Femur (tissue), 1 donor: Measurements from ENCODE around the gene HAVCR1.
"Not testable (repeated sequence)": the region's sequence is repeated elsewhere in the genome, so short reads cannot be mapped to it uniquely, and the experiment has no call there.

Experiments used
- DNase-seq: peaks from one replicate; pipeline ENCODE4 v3.0.0-alpha.2; 2017

Gene HAVCR1

GRCh38 chr5:157047898-157048297, 11.0 kb downstream of the HAVCR1 start:
- no peak for DNase-seq

DNA sequence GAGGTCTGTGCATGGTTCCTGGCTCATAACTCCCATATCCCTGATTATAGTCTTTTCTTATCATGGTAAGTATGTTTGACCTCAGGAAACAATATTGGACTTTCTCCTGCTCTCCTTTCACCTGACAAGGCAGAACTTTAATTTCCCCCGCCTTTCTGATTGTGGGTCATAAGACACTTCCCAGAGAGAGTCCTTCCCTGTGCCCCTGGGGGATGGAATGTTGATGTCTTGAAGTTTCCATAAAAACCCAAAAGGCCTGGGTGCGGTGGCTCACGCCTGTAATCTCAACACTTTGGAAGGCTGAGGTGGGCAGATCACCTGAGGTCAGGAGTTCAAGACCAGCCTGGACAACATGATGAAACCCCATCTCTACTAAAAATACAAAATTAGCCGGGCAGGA, 11.9 kb downstream of the HAVCR1 start:
- not testable (repeated sequence) for DNase-seq

- no peak for DNase-seq
Observed at GRCh38 chr5:157046041-157046440, 12.9 kb downstream of the HAVCR1 start.

- no peak for DNase-seq
Observed at GRCh38 chr5:157045601-157046000, 13.3 kb downstream of the HAVCR1 start.

- no peak for DNase-seq
Observed at GRCh38 chr5:157038568-157039187, 20.2 kb downstream of the HAVCR1 start.

DNA sequence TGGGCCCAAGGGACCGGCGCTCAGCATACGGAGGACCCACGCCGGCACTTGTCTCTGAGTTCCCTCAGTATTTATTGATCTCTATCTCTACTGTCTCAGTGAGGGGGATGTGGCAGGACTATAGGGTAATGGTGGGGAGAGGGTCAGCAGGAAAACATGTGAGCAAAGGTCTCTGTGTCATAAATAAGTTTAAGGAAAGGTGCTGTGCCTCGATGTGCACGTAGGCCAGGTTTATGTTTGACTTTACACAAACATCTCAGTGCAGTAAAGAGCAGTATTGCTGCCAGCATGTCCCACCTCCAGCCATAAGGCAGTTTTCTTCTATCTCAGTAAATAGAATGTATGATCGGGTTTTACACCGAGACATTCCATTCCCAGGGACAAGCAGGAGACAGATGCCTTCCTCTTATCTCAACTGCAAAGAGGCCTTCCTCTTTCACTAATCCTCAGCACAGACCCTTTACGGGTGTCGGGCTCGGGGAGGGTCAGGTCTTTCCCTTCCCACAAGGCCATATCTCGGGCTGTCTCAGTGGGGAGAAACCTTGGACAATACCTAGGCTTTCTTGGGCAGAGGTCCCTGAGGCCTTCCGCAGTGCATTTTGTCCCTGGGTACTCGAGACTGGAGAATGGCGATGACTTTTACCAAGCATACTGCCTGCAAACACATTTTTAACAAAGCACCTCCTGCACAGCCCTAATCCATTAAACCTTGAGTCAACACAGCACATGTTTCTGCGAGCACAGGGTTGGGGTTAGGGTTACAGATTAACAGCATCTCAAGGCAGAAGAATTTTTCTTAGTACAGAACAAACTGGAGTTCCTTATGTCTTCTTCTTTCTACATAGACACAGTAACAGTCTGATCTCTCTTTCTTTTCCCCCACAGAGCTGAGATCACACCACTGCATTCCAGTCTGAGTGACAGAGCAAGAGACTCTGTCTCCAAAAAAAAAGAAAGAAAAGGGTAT, 24.5 kb downstream of the HAVCR1 start:
- not testable (repeated sequence) for DNase-seq

GRCh38 chr5:157033071-157033583, 25.8 kb downstream of the HAVCR1 start:
- DNase-seq: no peak

DNA sequence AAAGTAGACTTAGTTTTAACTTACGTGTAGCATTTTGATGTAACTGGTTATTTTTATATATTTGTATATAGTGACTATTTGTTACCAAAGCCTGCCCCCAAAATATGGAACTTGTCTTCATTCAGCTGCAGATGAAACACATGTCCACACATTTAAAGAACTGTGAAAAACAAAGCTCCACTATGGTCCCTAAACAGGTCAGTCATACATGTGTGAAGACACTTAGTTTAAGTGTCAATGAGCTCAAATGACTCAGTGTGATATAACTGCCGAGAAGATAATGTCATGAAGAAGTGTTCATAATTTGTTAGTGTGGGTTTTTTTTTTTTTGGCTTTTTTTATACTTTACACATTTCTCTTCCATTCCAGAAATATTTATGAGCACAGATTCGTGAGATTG, 28.2 kb downstream of the HAVCR1 start:
- DNase-seq: no peak

GRCh38 chr5:157029457-157029856, 29.5 kb downstream of the HAVCR1 start:
- DNase-seq: no peak

DNA sequence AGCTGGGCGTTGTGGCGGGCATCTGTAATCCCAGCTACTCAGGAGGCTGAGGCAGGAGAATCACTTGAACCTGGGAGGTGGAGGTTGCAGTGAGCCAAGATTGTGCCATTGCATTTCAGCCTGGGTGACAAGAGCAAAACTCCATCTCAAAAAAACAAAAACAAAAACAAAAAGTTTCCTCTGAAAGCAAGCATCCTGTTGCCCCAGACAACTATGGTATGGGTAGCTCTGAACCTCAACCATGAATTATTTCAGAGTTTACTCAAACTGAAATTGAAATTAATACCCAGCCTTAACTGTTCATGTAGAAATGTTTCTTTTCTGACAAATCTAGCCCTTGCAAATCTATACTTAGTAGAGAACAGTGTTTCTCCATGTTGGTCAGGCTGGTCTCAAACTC, 31.3 kb downstream of the HAVCR1 start:
- not testable (repeated sequence) for DNase-seq

DNA sequence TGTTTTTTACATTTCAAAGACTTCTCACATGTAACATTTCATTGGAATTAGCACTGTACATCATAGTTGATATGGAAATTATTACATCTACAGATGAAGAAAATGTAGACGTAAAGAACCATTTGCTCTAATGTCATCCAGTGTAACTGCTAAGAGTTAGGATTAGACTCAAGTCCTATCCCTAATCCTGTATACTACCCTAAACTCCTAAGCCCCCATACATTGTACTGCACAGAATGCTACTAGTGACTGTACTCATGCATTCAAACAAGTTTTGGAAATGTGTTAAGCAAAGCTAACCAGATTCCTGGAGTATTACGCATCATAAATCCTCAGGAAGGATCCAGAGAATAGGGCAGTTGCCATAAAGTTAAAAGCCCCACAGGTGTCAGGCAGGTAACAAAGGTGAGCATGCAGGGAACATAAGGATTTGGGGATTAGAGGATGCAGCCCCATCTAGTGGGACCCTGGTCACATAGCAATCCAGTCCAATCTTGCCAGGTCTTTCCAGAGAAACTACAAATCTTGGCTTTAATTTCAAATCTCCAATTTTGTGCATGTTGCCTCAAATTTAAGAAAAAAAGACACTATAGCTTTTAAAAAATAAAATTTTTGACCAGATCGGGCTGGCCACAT, 32.0 kb downstream of the HAVCR1 start:
- DNase-seq: no peak

DNA sequence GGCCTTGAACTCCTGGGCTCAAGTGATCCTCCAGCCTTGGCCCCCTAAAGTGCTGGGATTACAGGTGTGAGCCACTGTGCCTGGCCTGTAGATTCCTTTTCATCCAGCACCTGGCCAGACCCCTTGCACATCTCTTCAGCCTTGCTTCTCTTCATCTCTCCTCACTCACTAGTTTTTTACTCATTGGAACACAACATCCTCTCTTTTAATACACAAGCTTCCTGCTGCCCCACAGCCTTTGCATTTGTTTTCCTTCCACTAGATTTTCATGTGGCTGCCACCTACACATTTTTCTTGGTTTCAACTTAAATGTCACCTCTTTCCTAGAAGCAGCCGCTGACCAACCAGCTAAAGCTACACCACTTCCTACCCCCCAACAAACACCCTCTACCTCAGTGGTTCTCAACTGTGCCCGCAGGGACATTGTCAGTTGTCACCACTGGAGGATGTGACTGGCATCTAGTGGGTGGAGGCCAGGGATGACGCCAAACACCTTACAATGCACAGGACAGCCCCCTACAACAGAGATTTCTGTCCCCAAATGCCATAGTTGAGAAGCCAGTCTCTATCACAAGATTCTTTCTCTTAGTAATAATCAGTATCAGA, 33.7 kb downstream of the HAVCR1 start:
- no peak for DNase-seq

- DNase-seq: no peak
Observed at GRCh38 chr5:157024208-157024959, 34.5 kb downstream of the HAVCR1 start.

DNA sequence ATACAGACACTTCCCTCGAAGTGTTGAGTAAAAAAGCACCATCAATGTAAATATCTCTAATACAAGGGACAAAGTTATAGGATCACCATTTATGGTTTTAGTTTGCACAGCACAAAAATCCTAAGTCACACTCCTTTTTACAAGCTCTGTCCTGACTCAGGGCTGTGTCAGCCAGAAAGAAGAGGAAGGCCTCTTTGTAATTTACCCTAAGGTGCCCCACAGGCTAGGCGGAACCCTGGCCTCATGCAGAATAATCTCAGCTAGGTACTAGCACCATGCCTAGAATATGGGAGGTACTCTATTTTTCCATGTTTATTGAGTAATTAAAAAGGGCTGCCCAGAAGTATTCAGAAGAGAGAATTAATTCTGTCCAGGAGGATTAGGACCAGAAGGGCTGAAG, 36.9 kb downstream of the HAVCR1 start:
- DNase-seq: no peak

DNA sequence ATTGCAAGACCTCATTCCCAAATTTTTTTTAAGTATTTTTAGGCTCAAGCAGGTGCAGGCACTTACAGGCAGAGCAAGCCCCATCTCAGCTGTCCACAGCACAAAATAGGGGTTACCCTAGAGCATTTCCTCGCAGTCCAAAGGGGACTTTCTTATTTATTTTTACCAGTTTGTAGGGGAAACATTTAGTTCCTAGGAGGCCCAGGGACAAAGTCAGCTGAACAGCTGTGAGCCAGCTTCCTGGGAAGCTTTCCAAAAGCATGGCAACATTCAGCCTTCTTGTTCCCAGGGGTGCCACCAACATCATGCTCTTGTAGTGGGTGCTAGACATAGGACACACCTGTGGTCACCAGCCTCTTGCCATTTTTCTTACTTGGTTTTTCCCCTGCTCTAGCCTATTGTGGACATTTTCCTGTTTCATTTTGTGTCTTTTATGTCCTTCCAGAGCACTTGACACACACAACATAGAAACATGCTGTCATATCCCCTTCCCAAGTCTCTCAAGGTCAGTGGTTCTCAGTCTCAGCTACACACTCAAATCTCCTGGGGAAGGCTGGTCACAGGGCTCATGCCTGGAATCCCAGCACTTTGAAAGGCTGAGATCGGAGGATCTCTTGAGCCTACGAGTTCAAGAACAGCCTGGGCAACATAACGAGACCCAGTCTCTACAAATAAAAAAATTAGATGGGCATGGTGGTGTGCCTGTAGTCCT, 38.2 kb downstream of the HAVCR1 start:
- peak; percentile 24 for DNase-seq

- no peak for DNase-seq
Observed at GRCh38 chr5:157020002-157020401, 38.9 kb downstream of the HAVCR1 start.

- DNase-seq: not testable (repeated sequence)
Observed at GRCh38 chr5:157014143-157014542, 44.8 kb downstream of the HAVCR1 start.

GRCh38 chr5:157006262-157006661, 52.7 kb downstream of the HAVCR1 start:
- no peak for DNase-seq

DNA sequence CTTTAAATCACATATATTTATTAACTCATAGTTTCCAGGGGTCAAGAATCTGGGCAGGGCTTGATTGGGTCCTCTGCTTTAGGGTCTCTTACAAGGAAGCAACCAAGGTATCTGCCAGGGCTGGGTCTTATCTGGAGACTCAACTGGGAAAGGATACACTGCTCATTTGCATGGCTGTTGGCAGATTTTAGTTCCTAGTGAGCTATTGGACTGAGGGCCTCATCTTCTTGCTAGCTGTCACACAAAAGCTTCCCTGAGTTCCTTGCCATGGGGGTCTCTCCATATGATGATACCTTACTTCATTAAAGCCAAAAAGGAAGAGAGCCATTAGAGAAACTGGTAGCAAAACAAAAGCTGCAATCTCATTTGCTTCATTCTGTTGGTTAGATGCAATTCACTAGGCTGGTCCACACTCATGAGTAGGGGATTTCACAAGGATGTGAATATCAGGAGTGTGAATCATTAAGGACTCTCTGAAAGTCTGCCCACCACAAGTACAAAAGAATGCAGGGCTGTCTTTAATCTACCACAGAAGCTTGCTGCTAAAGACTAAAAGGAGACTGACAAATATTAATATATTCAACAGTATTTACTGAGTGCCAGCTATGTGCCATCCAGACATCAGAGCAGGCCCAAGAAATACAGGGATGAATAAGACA, 53.9 kb downstream of the HAVCR1 start:
- no peak for DNase-seq

DNA sequence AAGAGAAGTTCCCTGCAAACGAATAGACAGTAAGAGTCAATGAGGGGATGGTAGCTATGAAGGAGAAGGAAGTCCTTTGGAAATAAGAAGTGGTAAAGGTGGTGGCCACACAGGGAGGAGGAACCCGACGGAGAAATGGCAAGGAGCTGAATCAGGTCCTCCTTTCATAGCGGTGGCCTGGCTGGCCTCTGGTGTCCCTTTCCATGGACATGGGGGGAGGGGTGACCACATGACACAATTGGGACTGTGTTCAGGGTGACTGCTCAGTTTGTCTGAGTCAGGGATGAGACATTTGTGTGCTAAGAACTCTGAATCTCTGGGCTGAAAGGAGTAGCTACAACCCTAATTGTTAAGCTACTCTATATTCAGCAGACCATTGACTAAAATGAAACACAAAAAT, 67.2 kb downstream of the HAVCR1 start:
- DNase-seq: no peak

DNA sequence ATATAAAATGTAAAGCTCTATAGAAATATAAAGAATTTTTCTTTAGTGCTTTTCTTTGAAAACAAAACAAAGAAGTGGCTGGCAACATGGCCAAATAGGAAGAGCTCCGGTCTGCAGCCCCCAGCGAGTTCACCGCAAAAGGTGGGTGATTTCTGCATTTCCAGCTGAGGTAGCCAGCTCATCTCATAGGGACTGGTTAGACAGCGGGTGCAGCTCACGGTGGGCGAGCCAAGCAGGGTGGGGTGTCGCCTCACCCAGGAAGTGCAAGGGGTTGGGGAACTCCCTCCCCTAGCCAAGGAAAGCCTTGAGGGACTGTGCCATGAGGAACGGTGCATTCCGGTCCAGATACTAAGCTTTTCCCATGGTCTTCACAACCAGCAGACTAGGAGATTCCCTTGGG, 74.9 kb downstream of the HAVCR1 start:
- DNase-seq: no peak
